WTC11 (cell line): Measurements from ENCODE around the gene PHB1.

Source experiments
- JUN ChIP-seq: sonication (generic); formaldehyde crosslinking; IDR thresholded peaks from 2 replicates; pipeline ENCODE4 v1.8.0; 2023; ENCODE audit warnings: mild to moderate bottlenecking, missing genetic modification reagents
- NFATC4 ChIP-seq: fragments of 250-450 bp; sonication (Bioruptor Pico); IDR thresholded peaks from 2 replicates; pipeline ENCODE4 v1.9.0; 2021; ENCODE audit warnings: mild to moderate bottlenecking
- NFYB ChIP-seq: sonication (generic); formaldehyde crosslinking; conservative IDR thresholded peaks from 2 replicates; pipeline ENCODE4 v1.8.0; 2022; ENCODE audit warnings: low read depth, missing genetic modification reagents

DNA sequence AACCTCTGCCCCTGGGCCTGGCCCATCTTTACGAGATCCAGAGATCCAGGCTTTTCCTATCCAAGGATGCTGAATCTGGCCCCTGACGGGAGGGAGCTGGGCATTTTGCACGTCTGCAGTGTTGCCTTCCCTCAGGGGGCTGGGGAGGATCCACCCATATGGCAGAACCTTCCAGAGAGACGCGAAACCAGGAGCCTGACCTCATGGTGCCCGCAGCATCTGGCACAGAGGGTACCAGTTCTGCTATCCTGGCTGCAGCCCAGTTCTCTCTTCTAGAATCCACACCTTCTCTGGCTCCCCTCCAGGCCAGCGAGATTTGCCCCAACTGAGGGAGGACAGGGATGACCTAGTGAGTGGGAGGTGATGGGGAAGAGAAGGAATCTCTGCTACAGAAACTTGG lies 32.1 kb downstream of the PHB1 start:
- TF ChIP-seq NFATC4, result no peak
- TF ChIP-seq JUN (CRISPR knock-in tag), result no peak
- no peak for TF ChIP-seq NFYB
